ENCODE measurements around the gene ABCC8. TPM values are rescaled to one million over a fixed set of nuclear protein-coding genes. Genes with fewer than 3 reads are reported as not detected.
"Not testable (repeated sequence)": the region's sequence is repeated elsewhere in the genome, so short reads cannot be mapped to it uniquely, and the experiment has no call there.

Gene ABCC8
- total RNA-seq, 1 donor from 2014 or later: 9.8 TPM

DNA sequence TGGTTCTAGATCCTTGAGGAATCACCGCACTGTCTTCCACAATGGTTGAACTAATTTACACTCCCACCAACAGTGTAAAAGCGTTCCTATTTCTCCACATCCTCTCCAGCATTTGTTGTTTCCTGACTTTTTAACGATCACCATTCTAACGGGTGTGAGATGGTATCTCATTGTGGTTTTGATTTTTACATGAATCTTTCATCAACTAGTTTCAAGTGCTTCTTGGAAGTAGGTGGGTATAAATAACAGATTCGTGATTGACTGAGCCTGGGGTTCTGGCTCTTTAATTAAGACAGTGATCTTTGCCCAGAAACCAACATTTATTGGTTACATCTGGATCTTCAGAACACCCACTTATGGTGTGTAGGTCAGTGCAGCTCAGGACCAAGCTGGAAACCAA is 50.4 kb downstream of the ABCC8 start:
- not testable (repeated sequence) for DNase-seq

DNA sequence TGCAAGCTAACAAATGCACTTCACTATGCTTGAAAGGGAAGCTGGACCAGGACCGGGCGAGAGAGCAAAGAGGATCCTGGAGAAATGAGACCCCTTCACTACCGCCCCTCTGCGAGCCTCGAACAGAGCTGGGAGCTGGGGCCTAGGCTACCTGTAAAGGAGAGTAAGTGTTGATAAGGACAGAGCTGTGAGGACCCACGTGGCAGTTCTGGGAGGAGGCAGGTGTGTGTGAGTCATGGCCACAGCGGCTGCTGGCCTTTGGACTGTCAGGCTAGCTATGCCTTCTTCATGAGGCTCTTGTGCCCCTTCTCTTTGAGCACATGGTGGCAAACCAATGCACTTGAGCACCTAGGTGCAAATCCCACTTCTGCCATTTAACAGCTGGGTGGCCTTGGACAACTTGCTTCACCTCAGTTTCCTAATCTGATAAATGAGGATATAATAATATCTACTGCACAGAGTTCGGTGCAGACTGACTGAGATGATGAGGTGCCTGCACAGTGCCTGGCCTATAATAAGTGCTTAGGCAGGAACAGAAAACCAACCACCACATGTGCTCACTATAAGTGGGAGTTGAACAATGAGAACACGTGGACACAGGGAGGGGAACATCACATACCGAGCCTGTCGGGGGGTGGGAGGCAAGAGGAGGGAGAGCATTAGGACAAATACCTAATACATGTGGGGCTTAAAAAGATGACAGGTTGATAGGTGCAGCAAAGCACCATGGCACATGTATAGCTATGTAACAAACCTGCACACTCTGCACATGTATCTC is 52.9 kb downstream of the ABCC8 start:
- DNase-seq: no peak

DNA sequence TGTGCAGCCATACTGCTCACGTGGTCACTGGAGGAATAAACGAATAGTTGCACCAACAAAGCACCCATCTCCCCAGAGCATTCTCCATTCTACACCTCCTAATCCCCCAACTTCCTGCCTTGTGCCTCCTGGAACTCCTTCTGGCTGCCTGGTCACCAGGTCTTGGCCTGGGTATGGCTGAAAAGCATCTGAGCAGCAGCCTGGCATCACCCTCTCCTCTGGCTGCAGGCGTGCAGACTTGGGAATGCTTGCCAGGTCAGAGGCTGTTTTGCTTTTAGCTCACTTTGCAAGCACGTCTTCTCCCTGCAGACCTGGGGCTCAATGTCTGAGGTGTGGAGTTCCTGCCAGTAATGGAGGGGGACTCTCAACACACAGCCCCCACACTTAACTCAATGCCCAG is 54.9 kb downstream of the ABCC8 start:
- no peak for DNase-seq

DNA sequence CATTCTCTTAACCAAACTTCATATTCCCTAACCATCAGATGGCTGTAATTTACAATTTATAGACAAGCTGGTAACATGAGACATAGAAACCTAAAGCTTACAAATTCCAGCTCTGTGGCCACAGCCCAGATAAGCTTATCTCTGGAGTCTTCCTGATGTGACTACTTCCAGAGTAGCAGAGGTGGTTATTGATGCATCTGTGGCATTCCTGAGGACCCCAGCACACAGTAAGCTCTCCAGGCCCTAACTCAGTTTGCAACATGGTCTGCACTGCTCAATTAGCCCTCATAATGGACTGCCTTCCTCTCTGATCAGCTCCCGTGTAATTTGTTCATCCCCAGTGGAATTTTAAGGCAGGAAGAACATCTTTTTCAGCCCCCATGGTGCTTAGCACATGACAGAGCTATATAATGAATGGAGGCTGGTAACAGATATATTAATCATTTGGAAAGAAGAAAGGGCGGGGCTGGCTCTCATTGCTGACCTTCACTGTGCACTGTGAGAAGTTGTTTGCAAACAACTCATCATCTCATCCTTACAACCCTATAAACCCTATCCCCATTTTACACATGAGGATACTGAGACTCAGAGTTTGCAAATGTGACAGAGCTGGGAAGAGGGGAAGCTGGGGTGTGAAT is 58.1 kb downstream of the ABCC8 start:
- DNase-seq: no peak

DNA sequence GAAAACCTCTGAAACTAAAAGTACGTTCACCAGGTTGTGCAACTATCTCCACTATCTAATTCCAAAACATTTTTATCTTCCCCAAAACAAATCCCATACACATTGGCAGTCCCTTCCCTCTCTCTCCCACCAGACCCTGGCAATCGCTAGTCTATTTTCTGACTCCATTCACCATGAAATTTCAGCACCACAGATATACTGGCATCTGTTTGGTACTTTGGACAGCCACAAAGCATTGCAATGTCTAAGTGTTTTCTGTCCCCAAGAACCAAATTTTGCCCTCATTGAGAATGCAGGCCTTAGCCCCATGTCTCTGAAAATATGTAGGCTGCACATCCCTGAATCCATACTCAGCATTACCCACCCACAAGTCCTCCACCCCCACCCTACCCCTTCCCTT is 60.2 kb downstream of the ABCC8 start:
- no peak for DNase-seq

DNA sequence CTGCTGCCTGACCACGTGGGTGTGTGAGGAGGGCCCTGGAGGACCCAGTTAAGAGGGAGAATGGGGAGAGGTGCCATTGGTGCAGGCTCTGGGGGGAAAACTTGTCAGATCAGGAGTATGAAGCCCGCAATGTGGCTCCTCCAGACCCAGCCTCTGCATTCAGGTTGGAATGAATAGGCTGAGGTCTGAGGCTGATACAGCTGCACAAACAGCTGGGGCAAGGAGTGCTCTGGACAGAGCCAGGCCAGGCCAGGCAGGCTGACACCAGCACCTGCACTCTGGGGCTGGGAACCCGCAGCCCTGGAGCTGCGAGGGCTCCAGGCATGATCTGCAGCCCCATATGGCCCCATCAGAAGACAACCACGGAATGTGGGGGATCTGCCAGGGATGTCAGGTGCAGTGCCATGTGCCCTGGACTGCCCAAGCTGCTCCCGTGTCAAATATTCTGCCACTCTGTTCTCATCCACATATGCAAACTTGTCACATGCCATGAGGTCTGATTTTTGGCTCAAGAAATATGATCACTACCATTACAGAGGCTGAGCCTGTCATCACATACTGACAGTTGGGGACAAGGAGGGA is 61.0 kb downstream of the ABCC8 start:
- no peak for DNase-seq

DNA sequence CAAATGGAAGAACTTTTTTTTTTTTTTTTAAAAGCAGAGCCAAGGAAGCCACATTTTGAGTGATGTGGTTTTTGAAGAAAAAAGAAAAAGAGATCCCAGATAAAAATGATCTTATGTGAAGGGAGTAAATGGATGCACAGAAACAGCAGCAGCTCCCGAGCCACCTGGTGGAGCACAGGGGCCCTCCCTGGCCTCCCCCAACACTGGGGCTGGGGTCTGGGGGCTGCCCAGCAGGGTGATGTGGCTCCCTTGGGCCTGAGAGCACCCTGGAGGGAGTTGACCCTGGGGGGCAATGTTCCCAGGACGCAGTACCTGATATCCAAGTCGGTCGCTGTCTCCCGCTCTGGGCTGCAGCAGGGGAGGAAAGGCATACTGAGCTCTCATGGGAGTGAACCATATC is 61.7 kb downstream of the ABCC8 start:
- DNase-seq: no peak

DNA sequence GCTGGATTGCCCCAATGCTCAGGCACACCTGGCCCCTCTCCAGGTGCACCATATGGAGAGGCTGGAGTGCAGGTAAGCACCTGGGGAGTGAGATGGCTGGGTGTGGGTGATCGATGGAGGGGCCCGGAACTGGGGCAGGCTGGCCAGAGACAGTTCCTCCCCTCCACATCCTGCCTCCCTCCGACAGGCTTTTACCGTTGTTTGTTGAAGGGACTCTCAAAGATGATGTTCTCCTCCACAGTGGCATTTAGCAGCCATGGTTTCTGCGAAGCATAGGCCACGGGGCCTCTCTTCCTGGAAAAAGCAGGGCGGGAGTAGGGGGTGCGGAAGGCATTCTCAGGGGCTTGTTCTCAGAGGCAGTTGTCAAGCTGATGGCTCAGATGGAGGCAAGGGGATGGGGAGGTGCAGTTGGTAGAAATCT is 62.3 kb downstream of the ABCC8 start:
- no peak for DNase-seq

DNA sequence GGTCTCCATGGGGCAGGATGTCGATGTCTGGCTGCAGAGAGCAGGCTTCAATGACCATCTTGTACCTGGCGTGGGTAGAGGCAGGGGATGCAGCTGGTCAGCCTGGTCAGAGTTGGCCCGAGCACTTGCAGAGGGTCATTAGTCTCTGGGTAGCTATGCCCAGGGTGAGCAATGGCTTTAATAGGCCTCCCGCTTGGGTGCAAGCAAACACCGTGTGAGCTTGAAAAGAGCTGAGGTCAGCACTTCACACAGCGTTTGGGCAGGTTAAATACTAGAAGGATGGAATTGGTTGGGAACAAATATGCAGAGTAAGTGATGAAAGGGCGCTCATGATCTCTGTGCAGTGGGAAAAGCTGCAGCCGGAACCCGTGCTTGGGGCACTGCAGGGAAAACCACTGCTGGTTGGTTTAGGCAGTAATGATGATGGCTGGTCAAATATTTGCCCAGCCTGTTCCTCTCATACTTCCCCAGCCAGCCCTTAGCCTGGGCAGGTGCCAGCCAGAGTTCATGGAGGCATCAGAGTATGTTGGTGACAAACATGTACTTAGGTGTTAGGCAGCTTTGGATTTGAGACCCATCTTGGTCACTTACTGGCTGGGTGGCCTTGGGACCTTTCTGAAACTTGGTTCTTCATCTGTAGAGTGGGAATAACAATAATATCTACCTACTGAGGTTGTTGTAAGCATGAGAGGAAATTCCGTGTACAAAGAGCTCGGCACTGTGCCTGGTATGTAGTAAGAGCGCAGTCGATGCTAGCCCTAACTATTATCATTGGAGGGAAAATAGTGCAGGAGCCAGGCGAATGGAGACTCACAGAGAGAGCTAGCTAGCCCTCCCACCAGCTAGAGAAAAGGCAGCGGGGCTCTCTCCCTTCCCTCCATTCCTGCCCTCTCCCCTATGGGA is 63.0 kb downstream of the ABCC8 start:
- DNase-seq: no peak

DNA sequence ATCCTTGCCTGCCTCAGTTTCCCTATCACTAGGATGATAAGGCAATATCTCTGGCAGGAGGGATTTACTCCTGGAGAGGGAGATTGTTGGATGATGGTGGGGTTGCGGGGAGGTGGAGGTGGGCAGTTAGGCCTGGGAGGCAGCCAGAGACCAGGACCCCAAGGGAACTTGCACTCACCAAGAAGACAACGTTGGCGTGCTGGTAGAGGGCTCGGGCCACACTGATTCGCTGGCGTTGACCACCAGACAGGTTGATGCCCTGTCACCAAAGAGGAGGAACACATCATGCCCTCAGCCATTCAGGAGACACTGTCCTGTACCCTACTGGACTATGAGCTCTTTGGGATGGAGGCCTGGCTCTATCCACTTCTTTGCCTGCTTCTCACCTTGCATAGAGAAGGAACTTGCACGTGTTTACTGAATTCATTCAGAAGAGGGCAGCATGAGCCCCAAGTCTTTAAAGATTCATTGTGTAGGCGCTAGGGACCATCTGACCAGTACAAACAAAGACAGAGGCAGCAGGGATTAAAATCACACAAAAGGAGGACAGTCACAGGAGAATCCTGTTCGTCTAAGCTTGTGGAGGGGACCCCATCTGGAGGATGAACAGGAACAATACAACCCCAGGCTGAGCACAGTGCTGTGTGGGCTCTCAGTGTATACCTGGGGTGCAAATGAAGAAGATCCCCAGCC is 64.0 kb downstream of the ABCC8 start:
- DNase-seq: no peak

DNA sequence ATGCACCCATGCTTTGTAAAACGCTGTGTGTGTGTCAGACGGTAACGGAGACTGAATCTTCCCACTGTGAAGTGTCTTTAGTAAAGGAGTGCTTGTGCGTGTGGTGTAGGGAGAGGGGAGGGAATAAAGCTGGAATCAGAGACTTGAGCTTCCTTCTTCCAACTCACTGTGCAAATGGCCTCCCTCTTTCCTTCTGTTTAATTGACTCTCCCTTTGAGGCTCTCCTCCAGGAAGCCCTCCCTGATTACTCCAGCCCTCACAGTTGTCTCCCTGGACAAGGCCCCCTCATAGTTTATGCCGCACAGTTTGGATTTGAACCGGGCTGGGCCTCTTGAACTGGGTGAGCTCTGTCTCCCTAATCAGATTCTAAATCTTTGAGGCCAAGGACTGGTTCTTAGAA is 65.2 kb downstream of the ABCC8 start:
- DNase-seq: no peak

DNA sequence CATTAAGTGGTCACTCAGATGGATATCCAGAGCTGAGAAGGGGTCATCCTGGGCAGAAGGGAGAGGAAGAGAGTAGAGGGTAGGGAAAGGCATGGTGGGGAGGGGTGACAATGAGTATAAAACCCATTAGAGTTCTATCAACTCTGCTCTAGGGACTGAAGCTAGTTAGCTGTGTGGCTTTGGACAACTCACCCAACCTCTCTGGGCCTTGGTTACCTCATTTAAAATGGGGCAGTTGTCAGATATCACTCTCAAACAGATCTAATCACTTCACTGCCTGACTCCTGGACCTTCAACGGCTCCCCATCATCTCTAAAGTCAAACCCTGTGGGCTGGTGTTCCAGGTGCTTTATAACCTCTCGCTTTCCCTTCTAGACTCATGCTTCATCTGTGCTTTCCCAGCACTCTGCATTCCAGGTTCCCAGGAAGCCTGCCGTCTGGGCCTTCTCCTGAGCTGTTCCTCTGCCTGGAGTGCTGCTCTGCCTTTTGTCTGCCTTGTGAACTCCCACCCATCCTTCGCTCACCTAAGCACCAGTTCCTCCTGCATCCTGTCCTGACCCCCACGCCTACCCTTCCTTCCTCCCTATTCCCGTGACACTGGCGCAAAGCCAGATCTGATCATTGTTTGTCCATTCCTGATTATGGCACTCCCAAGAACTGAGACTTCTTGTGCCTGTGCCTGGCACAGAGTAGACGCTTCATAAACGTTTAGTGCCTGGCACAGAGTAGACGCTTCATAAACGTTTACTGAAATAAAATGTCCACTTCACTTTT is 65.9 kb downstream of the ABCC8 start:
- DNase-seq: no peak

DNA sequence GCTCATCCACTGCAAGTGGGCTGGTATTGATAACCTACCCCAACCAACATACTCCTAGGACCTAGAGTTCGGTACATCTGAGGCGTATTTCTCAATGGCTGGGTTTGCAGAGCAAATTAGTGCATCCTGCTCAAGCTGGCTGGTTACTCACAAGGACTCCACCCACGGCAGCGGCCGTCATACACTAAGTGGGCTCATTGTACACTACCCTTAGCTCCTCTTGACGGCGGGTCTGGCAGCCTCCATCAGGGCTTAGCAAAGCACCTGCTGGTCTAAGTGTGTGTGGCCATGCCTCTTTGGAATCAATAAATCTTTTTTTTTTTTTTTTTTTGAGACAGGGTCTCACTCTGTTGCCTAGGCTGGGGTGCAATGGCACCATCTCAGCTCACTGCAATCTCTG is 68.0 kb downstream of the ABCC8 start:
- no peak for DNase-seq

DNA sequence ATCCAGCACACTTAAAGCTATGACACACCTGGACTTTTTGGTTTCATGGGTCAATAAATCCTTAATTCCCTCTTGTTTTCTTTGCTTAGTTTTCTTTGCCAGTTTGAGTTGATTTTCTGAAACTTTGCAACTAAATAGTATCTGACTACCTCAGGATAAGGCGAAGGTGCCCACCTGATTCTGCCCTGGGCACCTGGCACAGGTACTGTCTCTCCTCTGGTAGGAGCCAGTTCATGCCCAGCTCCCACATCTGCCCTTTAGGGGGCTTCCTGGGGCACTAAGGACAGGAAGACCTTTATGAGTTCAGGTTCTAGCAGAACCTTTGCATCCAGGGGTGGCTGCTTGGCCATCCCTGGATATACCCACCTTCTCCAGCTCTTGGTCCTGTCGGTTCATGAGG is 68.6 kb downstream of the ABCC8 start:
- no peak for DNase-seq

DNA sequence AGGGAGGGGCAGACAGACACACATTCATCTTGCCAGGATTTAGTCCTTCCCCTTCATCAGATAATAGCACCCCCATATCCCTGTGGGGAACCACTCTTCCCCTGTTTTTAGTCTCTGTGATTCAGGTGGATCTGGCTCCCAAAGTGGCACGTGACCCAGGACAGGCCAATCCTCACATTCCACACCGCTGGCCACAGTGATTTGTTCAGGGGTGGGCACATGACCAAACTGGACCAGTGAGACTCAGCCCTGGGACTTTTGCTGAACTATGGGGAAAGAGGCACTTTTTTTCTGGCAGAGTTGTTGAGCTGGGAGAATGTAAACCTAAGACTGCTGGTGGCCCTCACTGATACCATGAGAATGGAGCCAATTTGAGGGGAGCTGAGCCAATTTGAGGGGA is 69.1 kb downstream of the ABCC8 start:
- no peak for DNase-seq

DNA sequence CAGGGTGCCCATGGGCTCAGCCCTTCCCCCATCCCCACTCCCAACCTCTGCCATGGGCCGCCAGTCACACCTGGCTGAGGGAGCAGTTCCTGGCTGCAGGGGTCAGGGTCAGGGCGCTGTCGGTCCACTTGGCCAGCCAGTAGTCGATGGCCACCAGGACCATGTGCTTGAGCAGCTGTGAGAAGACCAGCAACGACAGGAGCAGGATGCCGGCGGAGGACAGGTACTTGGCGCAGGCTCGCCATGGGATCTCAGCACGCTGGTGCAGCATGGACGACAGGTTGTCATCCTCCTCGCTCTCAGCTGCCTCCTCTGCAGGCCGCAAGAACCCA is 69.9 kb downstream of the ABCC8 start:
- DNase-seq: no peak

DNA sequence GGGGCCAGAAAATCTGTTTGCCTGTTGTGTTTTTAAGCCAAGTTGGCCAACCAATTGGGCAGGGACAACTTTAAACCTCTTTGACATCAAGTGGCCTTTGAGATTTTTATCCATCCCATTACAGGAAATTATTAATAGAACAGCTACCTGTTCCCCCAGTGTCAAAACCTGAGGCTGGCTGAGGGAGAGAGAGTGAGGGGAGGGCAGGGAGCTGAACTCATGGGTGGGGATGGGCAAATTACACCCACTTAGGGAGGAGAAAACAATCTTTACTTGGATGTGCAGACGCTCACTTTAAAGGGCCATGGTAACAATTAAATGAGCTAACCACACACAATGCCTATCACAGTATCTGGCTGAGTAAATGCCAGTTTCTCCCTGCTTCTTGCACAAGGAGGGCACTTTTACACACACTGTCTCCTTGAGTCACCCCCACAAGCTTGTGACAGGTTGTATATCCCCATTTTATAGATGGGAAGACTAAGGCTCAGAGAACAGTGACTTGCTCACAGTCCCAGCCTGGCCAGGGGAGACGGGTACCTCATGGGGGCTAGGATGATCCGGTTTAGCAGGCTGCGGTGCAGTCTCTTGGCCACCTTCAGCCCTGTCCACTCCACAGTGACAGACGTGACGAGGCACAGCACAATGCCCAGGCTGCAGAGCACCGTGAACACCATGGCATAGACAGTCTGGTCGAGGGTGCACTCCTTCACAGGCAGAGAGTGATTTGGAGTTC is 70.4 kb downstream of the ABCC8 start:
- DNase-seq: no peak

DNA sequence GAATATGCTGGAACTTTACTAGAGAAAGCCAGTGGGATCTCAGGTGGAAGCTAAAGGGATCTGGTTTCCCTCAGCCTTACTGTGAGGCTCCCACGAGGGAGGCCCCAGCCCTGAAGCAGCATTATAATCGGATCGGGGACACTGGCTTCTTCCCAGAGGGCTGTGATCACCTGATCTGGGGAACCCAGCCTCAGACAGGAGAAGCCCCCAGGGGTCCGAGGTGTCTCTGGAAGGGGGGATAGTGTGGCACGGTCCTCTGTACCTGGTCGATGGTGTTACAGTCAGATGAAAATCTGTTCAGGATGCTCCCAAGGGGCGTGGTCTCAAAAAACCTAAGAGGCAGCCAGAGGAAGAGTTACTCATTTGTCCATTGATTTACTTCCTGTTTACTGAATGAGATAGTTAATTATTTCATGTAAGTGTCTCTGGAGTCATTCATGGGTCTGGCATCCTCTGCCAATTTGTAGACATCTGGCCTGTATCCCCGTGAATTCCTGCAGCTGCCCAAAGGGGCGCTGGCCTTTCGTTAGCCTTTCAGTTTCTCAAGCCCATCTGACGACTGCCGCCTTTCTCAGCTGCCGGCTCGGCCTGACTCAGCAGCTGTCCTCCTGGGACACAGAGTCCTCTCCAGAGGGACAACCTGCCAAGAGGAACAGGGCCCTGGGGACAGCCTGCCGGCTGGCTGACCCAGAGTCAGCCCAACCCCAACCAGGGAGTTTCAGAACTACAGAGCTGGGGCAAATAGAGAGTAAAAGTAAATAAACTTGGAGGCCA is 71.2 kb downstream of the ABCC8 start:
- DNase-seq: peak; percentile 59

DNA sequence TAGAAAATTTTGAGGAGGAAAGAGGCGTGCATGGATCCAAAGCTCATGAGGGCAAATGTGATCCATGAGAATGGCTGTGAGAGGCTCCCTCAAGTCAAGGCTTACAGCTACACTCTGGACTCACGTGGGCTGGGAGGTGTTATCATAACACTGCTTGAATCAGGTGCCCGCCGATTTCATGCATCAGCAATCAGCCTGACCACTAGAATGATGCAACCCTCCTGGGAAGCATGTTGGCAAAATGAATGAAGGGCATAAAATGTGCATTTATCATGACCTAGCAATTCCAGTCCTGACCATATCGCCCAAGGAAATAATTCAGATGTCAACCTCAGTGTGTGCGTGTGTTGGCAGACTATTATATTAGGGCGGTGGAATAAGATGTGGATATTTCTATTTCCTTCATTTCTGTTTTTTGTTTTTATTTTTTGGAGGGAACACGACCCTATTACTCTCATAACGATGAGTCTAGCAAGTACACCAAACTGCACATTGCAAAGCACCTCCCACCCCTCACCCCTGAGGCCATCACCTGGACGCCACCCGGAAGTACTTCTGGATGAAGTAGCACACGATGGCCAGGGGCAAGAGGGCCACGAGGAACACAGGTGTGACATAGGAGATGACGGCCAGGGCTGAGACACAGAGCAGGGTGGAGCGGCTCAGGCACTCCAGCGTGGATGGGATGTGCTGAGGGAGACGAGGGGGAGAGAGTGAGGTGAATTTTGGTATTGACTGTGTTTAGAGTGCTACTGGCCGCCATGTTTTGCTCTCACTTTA is 72.5 kb downstream of the ABCC8 start:
- DNase-seq: no peak
